D721Med (cell line): ENCODE results near the gene DNHD1.

ENCODE experiments used
- DNase-seq: peaks from one replicate; pipeline ENCODE4 v3.0.0; 2011; ENCODE audit warnings: low spot score; ENCODE audit not compliant: insufficient read length
- FAIRE-seq: peaks from 2 replicates; lab custom pipeline; 2011; peaks lifted over from hg19 to GRCh38; lab: Jason Lieb, UNC
- CTCF ChIP-seq: IDR thresholded peaks from 2 replicates; pipeline ENCODE4 v1.5.1; 2012; ENCODE audit warnings: mild to moderate bottlenecking, control low read depth; ENCODE audit not compliant: insufficient read depth; ENCODE audit errors: missing control alignments

The DNHD1 gene

DNA sequence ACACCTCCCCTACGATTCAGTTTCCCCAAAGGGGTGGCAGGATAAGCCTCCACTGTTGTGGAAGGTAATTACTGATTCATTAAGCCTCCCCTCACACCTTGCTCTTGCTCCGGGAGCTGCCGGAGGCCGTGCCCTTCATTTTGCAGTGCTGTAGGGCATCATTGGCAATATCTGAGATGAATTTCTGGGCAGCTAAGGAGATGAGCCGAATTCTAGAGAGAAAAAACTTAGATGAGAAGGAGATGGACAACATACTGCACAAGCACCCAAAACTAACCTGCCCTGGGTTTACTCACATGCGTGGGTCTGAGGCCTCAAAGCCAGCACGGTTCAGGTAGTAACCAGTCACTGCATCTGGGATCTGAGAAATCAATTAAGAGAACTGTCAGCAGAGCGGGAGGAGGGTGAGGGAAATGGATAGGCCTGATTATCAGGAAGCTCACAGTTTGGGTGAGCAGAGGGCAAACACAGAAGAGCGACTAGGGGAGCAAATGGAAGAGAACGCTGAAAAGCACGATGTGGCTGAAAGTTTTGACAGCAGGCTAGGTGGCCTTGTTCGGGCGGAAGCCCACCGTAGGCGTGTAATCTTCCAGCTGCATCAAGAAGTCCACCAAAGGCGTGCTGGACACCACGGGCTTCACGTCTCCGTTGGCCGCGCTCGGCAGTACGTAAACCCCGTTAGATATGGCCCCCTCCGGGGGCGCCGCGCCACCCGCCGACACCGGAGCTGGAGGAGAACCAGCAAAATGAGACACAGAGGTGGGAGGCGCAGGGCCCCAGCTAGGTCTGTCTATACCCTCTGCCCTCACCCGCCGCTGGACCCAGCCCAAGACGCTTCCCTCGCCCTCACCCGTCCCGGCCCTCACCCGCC, 114.2 kb downstream of the DNHD1 start:
- DNase-seq, result no peak
- no peak for TF ChIP-seq CTCF
- no peak for FAIRE-seq

- no peak for FAIRE-seq
These were observed 114.8 kb downstream of the DNHD1 start for GRCh38 chr11:6611963-6612212.

DNA sequence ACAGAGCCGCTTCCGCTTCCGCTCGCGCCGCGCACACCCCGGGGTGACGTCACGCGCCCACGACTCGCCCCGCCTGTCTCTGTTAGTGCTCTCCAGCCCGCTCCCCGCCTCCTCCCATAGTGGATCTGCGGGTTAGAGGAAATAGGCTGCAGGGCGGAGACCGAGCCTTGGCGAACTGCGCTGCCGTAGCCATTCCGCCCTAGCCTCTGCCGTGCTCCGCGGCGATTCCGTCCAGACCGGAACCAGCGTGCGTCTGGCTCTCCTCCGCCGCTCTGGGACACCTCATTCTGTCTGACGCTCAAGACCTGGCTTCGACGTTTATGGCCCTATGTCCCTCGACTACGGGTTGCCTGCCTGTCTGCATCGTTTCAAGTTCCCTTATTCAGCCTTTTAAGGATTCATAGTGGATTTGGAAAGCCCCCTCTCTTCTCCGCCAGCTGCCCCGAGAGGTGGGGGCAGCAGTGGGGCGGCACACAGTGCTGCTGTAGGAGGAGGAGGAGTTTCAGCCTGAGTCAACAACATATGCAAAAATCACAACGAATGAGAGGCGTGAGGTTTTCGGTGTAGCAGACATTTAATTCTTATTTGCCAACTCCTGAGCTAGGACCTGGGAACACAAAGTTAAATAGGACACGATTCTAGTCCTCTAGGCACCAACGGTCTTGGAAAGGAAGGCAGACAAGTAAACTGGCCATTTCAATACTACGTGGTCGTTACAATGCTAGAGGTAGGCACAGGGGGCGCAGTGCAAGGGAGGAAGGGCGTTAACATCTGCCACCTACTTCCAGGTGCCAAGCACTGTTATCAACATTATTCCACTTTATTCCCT, 115.3 kb downstream of the DNHD1 start, which contains the start of gene TAF10:
TAF10 (minus strand) TSS at position 4 of the 829 bp plus-strand sequence. CDS start 27 bp downstream, outside the sequence.
- FAIRE-seq, result no peak
- peak; percentile 48 for TF ChIP-seq CTCF
- DNase-seq, result peak; percentile 43

More at GRCh38 chr11:6611963-6612212, 114.8 kb downstream of the DNHD1 start:
- DNase-seq, result no peak
- no peak for TF ChIP-seq CTCF

- DNase-seq, result no peak
- no peak for TF ChIP-seq CTCF
- no peak for FAIRE-seq
These were observed 116.4 kb downstream of the DNHD1 start for GRCh38 chr11:6613496-6613895.

- FAIRE-seq, result no peak
- no peak for TF ChIP-seq CTCF
- no peak for DNase-seq
These were observed 117.4 kb downstream of the DNHD1 start for GRCh38 chr11:6614446-6614845.

GRCh38 chr11:6615046-6615445, 118.0 kb downstream of the DNHD1 start:
- FAIRE-seq (no peak), DNase-seq (no peak)

More at GRCh38 chr11:6615046-6615445, 118.0 kb downstream of the DNHD1 start:
- no peak for TF ChIP-seq CTCF
